DOHH2 (cell line): Measurements from ENCODE around the gene HOXB1.
A peak's percentile ranks its signal among the peaks of the same experiment; 100 is the strongest.

Source experiments
- H3F3A ChIP-seq: fragments of 200-600 bp; sonication (generic), shearing (Covaris generic); 2 replicates; pipeline ENCODE4 v1.6.0; 2016; ENCODE audit warnings: antibody characterized with exemption, mild to moderate bottlenecking; ENCODE audit not compliant: control insufficient read depth, insufficient read depth
- H3K27ac ChIP-seq: fragments of 200-600 bp; sonication (generic); 2 replicates; pipeline ENCODE4 v1.5.1; 2014; ENCODE audit warnings: low read depth, mild to moderate bottlenecking, low read length, moderate library complexity
- H3K27me3 ChIP-seq: fragments of 200-600 bp; sonication (generic); 2 replicates; pipeline ENCODE4 v1.6.1; 2014; ENCODE audit warnings: mild to moderate bottlenecking, low read length, mixed read lengths; ENCODE audit not compliant: control insufficient read depth
- H3K36me3 ChIP-seq: fragments of 200-600 bp; sonication (generic); 2 replicates; pipeline ENCODE4 v1.6.1; 2014; ENCODE audit warnings: mild to moderate bottlenecking, low read length, moderate library complexity, mixed read lengths; ENCODE audit not compliant: control insufficient read depth
- H3K4me1 ChIP-seq: fragments of 200-600 bp; sonication (generic); 2 replicates; pipeline ENCODE4 v1.6.1; 2014; ENCODE audit warnings: mild to moderate bottlenecking, low read length, mixed read lengths; ENCODE audit not compliant: control insufficient read depth
- H3K4me2 ChIP-seq: fragments of 200-600 bp; sonication (generic); 2 replicates; pipeline ENCODE4 v1.6.0; 2014; ENCODE audit warnings: mild to moderate bottlenecking, low read length, moderate library complexity
- H3K4me3 ChIP-seq: fragments of 200-600 bp; sonication (generic); 2 replicates; pipeline ENCODE4 v1.5.1; 2014; ENCODE audit warnings: mild to moderate bottlenecking, low read length, mixed read lengths
- H3K79me2 ChIP-seq: fragments of 200-600 bp; sonication (generic); 2 replicates; pipeline ENCODE4 v1.6.1; 2014; ENCODE audit warnings: mild to moderate bottlenecking, low read length, mixed read lengths; ENCODE audit not compliant: control insufficient read depth
- H3K9me2 ChIP-seq: fragments of 200-600 bp; sonication (generic); replicated peaks from 2 replicates; pipeline ENCODE4 v1.6.1; 2014; ENCODE audit warnings: mild to moderate bottlenecking, low read length, mixed read lengths; ENCODE audit not compliant: control insufficient read depth
- H3K9me3 ChIP-seq: fragments of 200-600 bp; sonication (generic); 2 replicates; pipeline ENCODE4 v1.6.1; 2014; ENCODE audit warnings: antibody characterized with exemption, low read length, mixed read lengths; ENCODE audit not compliant: control insufficient read depth, insufficient read depth
- H4K20me1 ChIP-seq: fragments of 200-600 bp; sonication (generic); 2 replicates; pipeline ENCODE4 v1.6.0; 2014; ENCODE audit warnings: low read depth, mild to moderate bottlenecking, antibody characterized with exemption, low read length, moderate library complexity; ENCODE audit not compliant: control insufficient read depth, insufficient read depth
- EZH2phosphoT487 ChIP-seq: fragments of 200-600 bp; sonication (generic); IDR thresholded peaks from 2 replicates; pipeline ENCODE4 v1.6.1; 2017; ENCODE audit warnings: borderline replicate concordance, mild to moderate bottlenecking, antibody characterized with exemption, low read length, moderate library complexity, mixed read lengths
- TF ChIP-seq, protein P1 (sequence below): fragments of 200-600 bp; sonication (generic); IDR thresholded peaks from one replicate; pipeline ENCODE4 v1.5.1; 2014; ENCODE audit warnings: antibody characterized with exemption, mild to moderate bottlenecking, low read depth, low read length; ENCODE audit not compliant: poor library complexity, severe bottlenecking

The HOXB1 gene

GRCh38 chr17:48526608-48527546 lies 3.9 kb downstream of the HOXB1 start:
- H3K27me3 ChIP-seq: peaks cover 22% of the 10 kb centered on the region; the same call in 1 of the 2 replicates
- no peaks in the 10 kb centered on the region for H3K9me2 ChIP-seq
- no peak overlapping the region for H3K4me2 ChIP-seq
- no peaks in the 10 kb centered on the region; the same call in 1 of the 2 replicates for H4K20me1 ChIP-seq
- no peaks in the 10 kb centered on the region for H3K79me2 ChIP-seq
- H3K36me3 ChIP-seq: no peaks in the 10 kb centered on the region
- no peak overlapping the region for H3K27ac ChIP-seq
- no peaks in the 10 kb centered on the region for H3F3A ChIP-seq
- no peak overlapping the region for H3K4me3 ChIP-seq
- TF ChIP-seq, protein P1, sequence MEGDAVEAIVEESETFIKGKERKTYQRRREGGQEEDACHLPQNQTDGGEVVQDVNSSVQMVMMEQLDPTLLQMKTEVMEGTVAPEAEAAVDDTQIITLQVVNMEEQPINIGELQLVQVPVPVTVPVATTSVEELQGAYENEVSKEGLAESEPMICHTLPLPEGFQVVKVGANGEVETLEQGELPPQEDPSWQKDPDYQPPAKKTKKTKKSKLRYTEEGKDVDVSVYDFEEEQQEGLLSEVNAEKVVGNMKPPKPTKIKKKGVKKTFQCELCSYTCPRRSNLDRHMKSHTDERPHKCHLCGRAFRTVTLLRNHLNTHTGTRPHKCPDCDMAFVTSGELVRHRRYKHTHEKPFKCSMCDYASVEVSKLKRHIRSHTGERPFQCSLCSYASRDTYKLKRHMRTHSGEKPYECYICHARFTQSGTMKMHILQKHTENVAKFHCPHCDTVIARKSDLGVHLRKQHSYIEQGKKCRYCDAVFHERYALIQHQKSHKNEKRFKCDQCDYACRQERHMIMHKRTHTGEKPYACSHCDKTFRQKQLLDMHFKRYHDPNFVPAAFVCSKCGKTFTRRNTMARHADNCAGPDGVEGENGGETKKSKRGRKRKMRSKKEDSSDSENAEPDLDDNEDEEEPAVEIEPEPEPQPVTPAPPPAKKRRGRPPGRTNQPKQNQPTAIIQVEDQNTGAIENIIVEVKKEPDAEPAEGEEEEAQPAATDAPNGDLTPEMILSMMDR: no peak
- TF ChIP-seq EZH2phosphoT487: no peak
- H3K4me1 ChIP-seq: no peaks in the 10 kb centered on the region
- no peaks in the 10 kb centered on the region for H3K9me3 ChIP-seq

DNA sequence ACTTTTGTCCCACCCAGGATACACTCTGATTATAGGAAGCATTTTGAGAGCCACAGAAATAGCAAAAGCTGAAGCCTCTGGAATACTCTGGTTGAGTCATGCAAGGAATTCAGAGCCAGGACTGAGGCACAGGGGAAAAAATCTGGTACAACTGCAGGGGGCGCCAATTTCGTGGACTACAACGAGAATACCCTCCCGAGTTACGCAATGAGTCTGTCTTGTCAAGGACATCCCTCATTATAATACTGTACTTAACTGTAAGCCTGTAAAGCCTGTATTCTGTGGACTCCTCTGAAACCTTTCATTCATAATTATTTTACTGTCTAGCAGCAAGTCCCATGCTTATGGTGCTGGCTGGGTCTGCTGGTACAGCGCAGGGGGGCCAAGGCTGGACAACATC lies 7.8 kb downstream of the HOXB1 start:
- no peak overlapping the region for H3K27ac ChIP-seq
- H3K4me2 ChIP-seq: no peak overlapping the region
- H3F3A ChIP-seq: no peaks in the 10 kb centered on the region
- TF ChIP-seq EZH2phosphoT487: no peak
- TF ChIP-seq, protein P1: peak; percentile 16
- no peaks in the 10 kb centered on the region for H3K4me1 ChIP-seq
- no peak overlapping the region for H3K4me3 ChIP-seq
- no peaks in the 10 kb centered on the region for H3K36me3 ChIP-seq
- H3K9me2 ChIP-seq: no peaks in the 10 kb centered on the region
- no peaks in the 10 kb centered on the region for H3K79me2 ChIP-seq
- no peaks in the 10 kb centered on the region; the same call in 1 of the 2 replicates for H4K20me1 ChIP-seq
- H3K27me3 ChIP-seq: peaks cover 32% of the 10 kb centered on the region
- no peaks in the 10 kb centered on the region for H3K9me3 ChIP-seq

DNA sequence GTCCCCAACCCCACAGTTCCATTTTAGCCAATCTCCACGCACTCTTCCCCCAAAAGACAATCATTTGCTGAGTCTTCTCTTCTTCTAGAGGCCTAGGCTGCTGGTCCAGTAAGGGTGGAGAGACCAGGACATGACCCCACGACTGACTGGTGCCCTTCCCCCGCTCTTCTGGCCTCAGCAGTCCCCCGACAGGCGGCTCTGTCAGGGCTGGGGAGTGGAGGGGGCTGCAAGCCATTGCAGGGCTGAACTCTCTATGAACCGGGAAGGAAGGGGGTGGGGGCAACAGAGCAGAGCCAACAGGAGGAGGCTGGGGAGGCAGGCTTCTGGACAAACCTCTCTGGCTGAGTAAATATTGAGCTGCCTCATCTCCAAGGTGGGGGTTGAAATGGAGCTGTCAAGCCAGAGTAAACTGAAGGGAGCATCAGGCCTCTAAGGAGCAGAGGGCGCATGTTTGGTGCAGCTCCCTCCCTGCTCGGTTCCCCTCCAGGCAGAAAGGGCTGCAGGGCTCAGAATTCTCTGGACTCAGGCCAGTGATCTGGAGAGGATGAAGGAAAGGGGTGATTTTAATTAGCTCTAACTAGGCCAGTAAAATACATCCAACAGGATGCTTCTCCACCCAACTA lies 8.7 kb downstream of the HOXB1 start:
- peaks cover 38% of the 10 kb centered on the region for H3K27me3 ChIP-seq
- H3K4me2 ChIP-seq: no peak overlapping the region
- no peaks in the 10 kb centered on the region for H3F3A ChIP-seq
- TF ChIP-seq EZH2phosphoT487: no peak
- TF ChIP-seq, protein P1: no peak
- H4K20me1 ChIP-seq: no peaks in the 10 kb centered on the region; the same call in 1 of the 2 replicates
- H3K4me1 ChIP-seq: no peaks in the 10 kb centered on the region
- no peak overlapping the region for H3K4me3 ChIP-seq
- H3K27ac ChIP-seq: no peak overlapping the region
- no peaks in the 10 kb centered on the region for H3K79me2 ChIP-seq
- H3K36me3 ChIP-seq: no peaks in the 10 kb centered on the region
- no peaks in the 10 kb centered on the region for H3K9me3 ChIP-seq
- no peaks in the 10 kb centered on the region for H3K9me2 ChIP-seq
